ENCODE measurements around the gene MOCS3. TPM values are rescaled to one million over a fixed set of nuclear protein-coding genes. Genes with fewer than 3 reads are reported as not detected.

The MOCS3 gene
- total and polyA plus RNA-seq, 2 of the 13 experiments (the other 11 are each of a cell fraction or from before 2014, with no cell fraction given) = 3.7 to 8.4 TPM

- WGBS (ENCODE audit: low lambda C conversion rate) = 63% methylated on average over 41 of the region's 44 CpGs
- no peak for ATAC-seq
- Histone ChIP-seq H3K9me3 (ENCODE audit: low read length) (no peaks in the 10 kb centered on the region), H3K9ac (ENCODE audit: insufficient read depth, low read depth, low read length) (no peak overlapping the region), H3K79me2 (ENCODE audit: insufficient read depth, low read length) (no peaks in the 10 kb centered on the region), H3K27me3 (ENCODE audit: control insufficient read depth in 1 of 2, insufficient read depth in 2 of 2, low read length in 2 of 2) (peaks cover 6 to 56% of the 10 kb centered on the region in 2 experiments), H4K20me1 (ENCODE audit: insufficient read depth, low read length) (no peaks in the 10 kb centered on the region), H2AFZ (ENCODE audit: low read length) (no peak overlapping the region), H3K27ac (ENCODE audit: extremely low read length, insufficient read depth, low read length) (no peak overlapping the region), H3K4me1 (ENCODE audit: insufficient read depth, low read length) (no peaks in the 10 kb centered on the region), H3K4me3 (replicated peaks in 1 of 3; ENCODE audit: insufficient read depth in 1 of 3, low read depth in 2 of 3, low read length in 3 of 3) (no peak overlapping the region), H3K4me2 (ENCODE audit: low read depth, low read length) (no peak overlapping the region), H3K36me3 (replicated peaks in 1 of 2; ENCODE audit: control insufficient read depth in 1 of 2, insufficient read depth in 2 of 2, low read length in 2 of 2) (no peaks in the 10 kb centered on the region)
- intact Hi-C loops (cut with micrococcal nuclease; ENCODE audit: unreplicated experiment) (no loop called here), in situ Hi-C loops (cut with HindIII; ENCODE audit: extremely low pct_ligation_motif_present, low pct_unique_long_range_greater_than_20kb) (no loop called here)
- ChIA-PET POLR2A (no interaction called here), CTCF (ENCODE audit: low intra/inter-chr PET ratio, low total read pairs) (no interaction called here)
- no peak for DNase-seq (ENCODE audit: low spot score)
- TF ChIP-seq ZNF768 (CRISPR knock-in tag; IDR thresholded peaks at IDR 0.05) (peak; percentile 10; the same call in 1 of the 2 replicates), FOXK1 (CRISPR knock-in tag; IDR thresholded peaks at IDR 0.05; ENCODE audit: borderline replicate concordance, low read depth) (no peak)
- FAIRE-seq = no peak
- no TSS peak for BruUV-seq (replicated peaks)
Measured at GRCh38 chr20:51004305-51004727, 45.7 kb downstream of the MOCS3 start.

GRCh38 chr20:51004781-51005180 is 46.2 kb downstream of the MOCS3 start:
- DNase-seq (ENCODE audit: low spot score) (no peak), FAIRE-seq (no peak), ATAC-seq (no peak)
- Histone ChIP-seq H3K27ac (ENCODE audit: extremely low read length, insufficient read depth, low read length) (no peak overlapping the region), H3K4me1 (ENCODE audit: insufficient read depth, low read length) (no peaks in the 10 kb centered on the region), H3K9me3 (ENCODE audit: low read length) (no peaks in the 10 kb centered on the region), H3K4me2 (ENCODE audit: low read depth, low read length) (no peak overlapping the region), H3K9ac (ENCODE audit: insufficient read depth, low read depth, low read length) (no peak overlapping the region), H4K20me1 (ENCODE audit: insufficient read depth, low read length) (no peaks in the 10 kb centered on the region), H3K36me3 (replicated peaks in 1 of 2; ENCODE audit: control insufficient read depth in 1 of 2, insufficient read depth in 2 of 2, low read length in 2 of 2) (no peaks in the 10 kb centered on the region), H3K27me3 (ENCODE audit: control insufficient read depth in 1 of 2, insufficient read depth in 2 of 2, low read length in 2 of 2) (peaks cover 6 to 51% of the 10 kb centered on the region in 2 experiments), H3K79me2 (ENCODE audit: insufficient read depth, low read length) (no peaks in the 10 kb centered on the region), H3K4me3 (replicated peaks in 1 of 3; ENCODE audit: insufficient read depth in 1 of 3, low read depth in 2 of 3, low read length in 3 of 3) (no peak overlapping the region), H2AFZ (ENCODE audit: low read length) (no peak overlapping the region)
- ChIA-PET CTCF (ENCODE audit: low intra/inter-chr PET ratio, low total read pairs) (no interaction called here), POLR2A (no interaction called here)
- intact Hi-C loops (cut with micrococcal nuclease; ENCODE audit: unreplicated experiment) = no loop called here
- in situ Hi-C loops (cut with HindIII; ENCODE audit: extremely low pct_ligation_motif_present, low pct_unique_long_range_greater_than_20kb) = no loop called here
- no TSS peak for BruUV-seq (replicated peaks)
- 35% methylated on average over 9 of the region's 9 CpGs for WGBS (ENCODE audit: low lambda C conversion rate)
- no peak for TF ChIP-seq ZNF550 (CRISPR knock-in tag; IDR thresholded peaks at IDR 0.05; ENCODE audit: borderline replicate concordance)
- no peak for TF ChIP-seq NCOA2 (CRISPR knock-in tag; IDR thresholded peaks at IDR 0.05)
- TF ChIP-seq, protein P1, sequence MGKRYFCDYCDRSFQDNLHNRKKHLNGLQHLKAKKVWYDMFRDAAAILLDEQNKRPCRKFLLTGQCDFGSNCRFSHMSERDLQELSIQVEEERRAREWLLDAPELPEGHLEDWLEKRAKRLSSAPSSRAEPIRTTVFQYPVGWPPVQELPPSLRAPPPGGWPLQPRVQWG (CRISPR knock-in tag; IDR thresholded peaks at IDR 0.05; ENCODE audit: borderline replicate concordance, low read depth) = no peak
- TF ChIP-seq, protein P2, sequence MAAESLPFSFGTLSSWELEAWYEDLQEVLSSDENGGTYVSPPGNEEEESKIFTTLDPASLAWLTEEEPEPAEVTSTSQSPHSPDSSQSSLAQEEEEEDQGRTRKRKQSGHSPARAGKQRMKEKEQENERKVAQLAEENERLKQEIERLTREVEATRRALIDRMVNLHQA (CRISPR knock-in tag; IDR thresholded peaks at IDR 0.05) = no peak
- TF ChIP-seq, protein P3, sequence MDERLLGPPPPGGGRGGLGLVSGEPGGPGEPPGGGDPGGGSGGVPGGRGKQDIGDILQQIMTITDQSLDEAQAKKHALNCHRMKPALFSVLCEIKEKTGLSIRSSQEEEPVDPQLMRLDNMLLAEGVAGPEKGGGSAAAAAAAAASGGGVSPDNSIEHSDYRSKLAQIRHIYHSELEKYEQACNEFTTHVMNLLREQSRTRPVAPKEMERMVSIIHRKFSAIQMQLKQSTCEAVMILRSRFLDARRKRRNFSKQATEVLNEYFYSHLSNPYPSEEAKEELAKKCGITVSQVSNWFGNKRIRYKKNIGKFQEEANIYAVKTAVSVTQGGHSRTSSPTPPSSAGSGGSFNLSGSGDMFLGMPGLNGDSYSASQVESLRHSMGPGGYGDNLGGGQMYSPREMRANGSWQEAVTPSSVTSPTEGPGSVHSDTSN (CRISPR knock-in tag; IDR thresholded peaks at IDR 0.05) = no peak
- no peak for TF ChIP-seq PITX1 (CRISPR knock-in tag; IDR thresholded peaks at IDR 0.05)
- TF ChIP-seq, protein P4, sequence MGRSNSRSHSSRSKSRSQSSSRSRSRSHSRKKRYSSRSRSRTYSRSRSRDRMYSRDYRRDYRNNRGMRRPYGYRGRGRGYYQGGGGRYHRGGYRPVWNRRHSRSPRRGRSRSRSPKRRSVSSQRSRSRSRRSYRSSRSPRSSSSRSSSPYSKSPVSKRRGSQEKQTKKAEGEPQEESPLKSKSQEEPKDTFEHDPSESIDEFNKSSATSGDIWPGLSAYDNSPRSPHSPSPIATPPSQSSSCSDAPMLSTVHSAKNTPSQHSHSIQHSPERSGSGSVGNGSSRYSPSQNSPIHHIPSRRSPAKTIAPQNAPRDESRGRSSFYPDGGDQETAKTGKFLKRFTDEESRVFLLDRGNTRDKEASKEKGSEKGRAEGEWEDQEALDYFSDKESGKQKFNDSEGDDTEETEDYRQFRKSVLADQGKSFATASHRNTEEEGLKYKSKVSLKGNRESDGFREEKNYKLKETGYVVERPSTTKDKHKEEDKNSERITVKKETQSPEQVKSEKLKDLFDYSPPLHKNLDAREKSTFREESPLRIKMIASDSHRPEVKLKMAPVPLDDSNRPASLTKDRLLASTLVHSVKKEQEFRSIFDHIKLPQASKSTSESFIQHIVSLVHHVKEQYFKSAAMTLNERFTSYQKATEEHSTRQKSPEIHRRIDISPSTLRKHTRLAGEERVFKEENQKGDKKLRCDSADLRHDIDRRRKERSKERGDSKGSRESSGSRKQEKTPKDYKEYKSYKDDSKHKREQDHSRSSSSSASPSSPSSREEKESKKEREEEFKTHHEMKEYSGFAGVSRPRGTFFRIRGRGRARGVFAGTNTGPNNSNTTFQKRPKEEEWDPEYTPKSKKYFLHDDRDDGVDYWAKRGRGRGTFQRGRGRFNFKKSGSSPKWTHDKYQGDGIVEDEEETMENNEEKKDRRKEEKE (IDR thresholded peaks at IDR 0.05) = no peak
- TF ChIP-seq CCDC6 (CRISPR knock-in tag; IDR thresholded peaks at IDR 0.05) = no peak
- TF ChIP-seq HNRNPK (IDR thresholded peaks at IDR 0.05; ENCODE audit: low read depth, low read length, poor library complexity, severe bottlenecking) = no peak
- TF ChIP-seq SALL1 (CRISPR knock-in tag; IDR thresholded peaks at IDR 0.05) = no peak
- no peak for TF ChIP-seq SNRNP70 (IDR thresholded peaks at IDR 0.05; ENCODE audit: low read depth, low read length)
- TF ChIP-seq ZNF749 (CRISPR knock-in tag; IDR thresholded peaks at IDR 0.05; ENCODE audit: borderline replicate concordance) = no peak
- TF ChIP-seq ZNF558 (CRISPR knock-in tag; IDR thresholded peaks at IDR 0.05; ENCODE audit: borderline replicate concordance) = no peak

Measured in HepG2 (cell line).